ENCODE data around the gene ERBB4.

GRCh38 chr2:212022966-212023365, 515.6 kb downstream of the ERBB4 start:
- TF ChIP-seq POLR2AphosphoS5 (IDR thresholded peaks at IDR 0.05) = no peak
- no peak for TF ChIP-seq CTCF (IDR thresholded peaks at IDR 0.05)
- no peak for TF ChIP-seq POLR2A (IDR thresholded peaks at IDR 0.05)
- TF ChIP-seq EP300 (IDR thresholded peaks at IDR 0.05) = no peak
